ENCODE results near the gene SMOC1.

DNA sequence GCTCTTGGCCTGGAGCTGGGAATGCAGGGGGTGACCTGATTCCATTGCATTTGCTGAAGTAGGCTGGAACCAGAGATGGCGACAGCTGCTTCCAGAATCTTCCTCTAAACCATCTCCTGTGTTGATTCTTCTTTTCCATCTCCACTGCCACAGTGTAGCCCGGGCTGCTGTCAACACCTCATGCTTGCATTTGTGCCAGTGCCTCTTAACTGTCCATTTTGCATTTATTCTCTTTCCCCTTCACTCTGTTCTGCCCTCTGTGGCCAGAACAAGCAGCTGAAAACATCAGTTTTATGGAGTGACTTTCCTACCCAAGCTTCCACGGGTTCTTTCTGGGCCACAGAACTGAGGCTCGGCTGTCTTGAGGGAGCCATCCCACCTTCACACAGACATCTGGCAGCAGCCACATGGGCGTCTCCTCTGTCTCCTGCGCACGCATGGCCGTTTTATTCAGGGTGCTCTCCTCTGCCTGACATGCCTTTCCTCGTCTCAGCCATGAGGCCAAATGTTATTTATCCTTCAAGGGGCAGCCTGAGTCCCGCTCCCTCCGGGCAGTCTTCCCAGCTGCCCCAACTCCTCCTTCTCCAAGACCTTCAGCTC is 51.7 kb downstream of the SMOC1 start:
- TF ChIP-seq, protein P1, sequence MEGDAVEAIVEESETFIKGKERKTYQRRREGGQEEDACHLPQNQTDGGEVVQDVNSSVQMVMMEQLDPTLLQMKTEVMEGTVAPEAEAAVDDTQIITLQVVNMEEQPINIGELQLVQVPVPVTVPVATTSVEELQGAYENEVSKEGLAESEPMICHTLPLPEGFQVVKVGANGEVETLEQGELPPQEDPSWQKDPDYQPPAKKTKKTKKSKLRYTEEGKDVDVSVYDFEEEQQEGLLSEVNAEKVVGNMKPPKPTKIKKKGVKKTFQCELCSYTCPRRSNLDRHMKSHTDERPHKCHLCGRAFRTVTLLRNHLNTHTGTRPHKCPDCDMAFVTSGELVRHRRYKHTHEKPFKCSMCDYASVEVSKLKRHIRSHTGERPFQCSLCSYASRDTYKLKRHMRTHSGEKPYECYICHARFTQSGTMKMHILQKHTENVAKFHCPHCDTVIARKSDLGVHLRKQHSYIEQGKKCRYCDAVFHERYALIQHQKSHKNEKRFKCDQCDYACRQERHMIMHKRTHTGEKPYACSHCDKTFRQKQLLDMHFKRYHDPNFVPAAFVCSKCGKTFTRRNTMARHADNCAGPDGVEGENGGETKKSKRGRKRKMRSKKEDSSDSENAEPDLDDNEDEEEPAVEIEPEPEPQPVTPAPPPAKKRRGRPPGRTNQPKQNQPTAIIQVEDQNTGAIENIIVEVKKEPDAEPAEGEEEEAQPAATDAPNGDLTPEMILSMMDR (conservative IDR thresholded peaks at IDR 0.05): no peak
- TF ChIP-seq EZH2 (IDR thresholded peaks at IDR 0.05; ENCODE audit: low read depth): no peak
